Karpas-422 (cell line): ENCODE data around the gene PIK3R5. TPM values are rescaled to one million over a fixed set of nuclear protein-coding genes. Genes with fewer than 3 reads are reported as not detected.

Experiments
- DNase-seq: peaks from one replicate; pipeline ENCODE4 v3.0.0-alpha.2; 2015
- H2AFZ ChIP-seq: fragments of 200-600 bp; sonication (generic); 2 replicates; pipeline ENCODE4 v1.6.1; 2014; ENCODE audit warnings: antibody characterized with exemption, low read length, mixed read lengths
- H3K27ac ChIP-seq: fragments of 200-600 bp; sonication (generic); 2 replicates; pipeline ENCODE4 v1.5.1; 2014; ENCODE audit warnings: mild to moderate bottlenecking, low read length, moderate library complexity
- H3K27me3 ChIP-seq: fragments of 200-600 bp; sonication (generic); 2 replicates; pipeline ENCODE4 v1.6.1; 2014; ENCODE audit warnings: low read length, mixed read lengths
- H3K36me3 ChIP-seq: fragments of 200-600 bp; sonication (generic); 2 replicates; pipeline ENCODE4 v1.6.1; 2014; ENCODE audit warnings: low read length, mixed read lengths; ENCODE audit not compliant: insufficient read depth
- H3K4me1 ChIP-seq: fragments of 200-600 bp; sonication (generic); 2 replicates; pipeline ENCODE4 v1.6.1; 2014; ENCODE audit warnings: mild to moderate bottlenecking, low read length, mixed read lengths
- H3K4me2 ChIP-seq: fragments of 200-600 bp; sonication (generic); 2 replicates; pipeline ENCODE4 v1.6.1; 2014; ENCODE audit warnings: low read length, low read depth, mild to moderate bottlenecking; ENCODE audit not compliant: poor library complexity, severe bottlenecking
- H3K4me3 ChIP-seq: fragments of 200-600 bp; sonication (generic); 2 replicates; pipeline ENCODE4 v1.5.1; 2014; ENCODE audit warnings: mild to moderate bottlenecking, antibody characterized with exemption, low read length, mixed read lengths
- H3K79me2 ChIP-seq: fragments of 200-600 bp; sonication (generic); 2 replicates; pipeline ENCODE4 v1.6.1; 2014; ENCODE audit warnings: mild to moderate bottlenecking, low read length, mixed read lengths
- H3K9ac ChIP-seq: fragments of 200-600 bp; sonication (generic); 2 replicates; pipeline ENCODE4 v1.6.0; 2014; ENCODE audit warnings: low read length
- H3K9me2 ChIP-seq: fragments of 200-600 bp; sonication (generic), shearing (Covaris generic); replicated peaks from 2 replicates; pipeline ENCODE4 v1.6.0; 2014; ENCODE audit warnings: mild to moderate bottlenecking, low read length, moderate library complexity; ENCODE audit not compliant: insufficient read depth
- H3K9me3 ChIP-seq: fragments of 300-700, 200-600 bp; sonication (generic); 2 replicates; pipeline ENCODE4 v1.6.1; 2014; ENCODE audit warnings: low read length, mixed read lengths
- H4K20me1 ChIP-seq: fragments of 200-600 bp; sonication (generic); 2 replicates; pipeline ENCODE4 v1.6.1; 2014; ENCODE audit warnings: mild to moderate bottlenecking, antibody characterized with exemption, low read length, low read depth; ENCODE audit not compliant: insufficient read depth
- total RNA-seq: library from RNA; depleted of rRNA; stranded (reverse); fragments of >200 nt; shearing (Covaris generic); gene quantifications from 2 replicates; pipeline ENCODE4 v1.2.3, GENCODE V29; 2014; ENCODE audit warnings: low replicate concordance

Gene PIK3R5
- total RNA-seq, 1 experiment from 2014 or later = not detected

DNA sequence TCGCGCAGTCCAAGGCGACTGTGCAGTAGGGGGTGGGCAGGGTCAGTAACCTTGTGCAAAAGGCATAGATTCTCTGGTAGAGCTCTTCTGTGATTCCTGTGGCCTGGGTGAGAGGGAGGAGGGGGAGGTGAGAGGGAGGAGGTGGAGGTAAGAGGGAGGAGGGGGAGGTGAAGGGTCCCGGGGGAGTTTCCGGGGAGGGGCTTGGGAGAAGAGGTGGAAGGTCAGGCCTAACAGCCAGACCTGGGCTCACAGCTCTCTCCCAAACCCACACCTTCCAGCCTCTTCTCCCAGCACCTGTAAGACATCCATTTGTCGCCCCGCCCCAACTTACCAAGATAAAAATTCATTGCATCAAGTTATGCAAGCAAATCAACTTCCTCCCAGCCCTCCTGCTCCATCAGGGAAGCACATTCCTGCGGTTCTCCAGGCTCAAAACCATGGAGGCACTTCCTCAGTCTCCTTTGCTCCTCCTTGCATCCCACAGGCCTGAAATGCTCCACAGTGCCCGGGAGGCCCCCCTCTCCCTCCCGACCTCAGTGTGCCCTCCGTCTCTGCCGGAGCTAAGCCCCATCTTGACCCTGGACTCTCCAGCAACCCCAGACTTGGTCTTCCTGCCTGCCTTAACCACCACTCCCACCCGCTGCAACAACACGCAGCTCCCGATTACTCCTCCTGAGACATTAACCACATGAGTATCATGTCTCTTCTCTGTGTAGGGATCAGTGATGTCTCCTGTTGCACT lies 128.5 kb downstream of the PIK3R5 start:
- DNase-seq = no peak
- no peak overlapping the region for H2AFZ ChIP-seq
- no peaks in the 10 kb centered on the region for H3K9me2 ChIP-seq
- H3K9me3 ChIP-seq = no peaks in the 10 kb centered on the region
- H3K9ac ChIP-seq = no peak overlapping the region
- H3K4me1 ChIP-seq = no peaks in the 10 kb centered on the region
- H3K27me3 ChIP-seq = no peaks in the 10 kb centered on the region
- no peak overlapping the region for H3K27ac ChIP-seq
- no peaks in the 10 kb centered on the region for H4K20me1 ChIP-seq
- H3K4me3 ChIP-seq = no peak overlapping the region
- H3K36me3 ChIP-seq = no peaks in the 10 kb centered on the region
- H3K79me2 ChIP-seq = no peaks in the 10 kb centered on the region
- no peak overlapping the region for H3K4me2 ChIP-seq

- DNase-seq = no peak
- H3K27ac ChIP-seq = no peak overlapping the region
- H4K20me1 ChIP-seq = no peaks in the 10 kb centered on the region
- no peak overlapping the region for H3K4me3 ChIP-seq
- H3K9me2 ChIP-seq = no peaks in the 10 kb centered on the region
- H3K79me2 ChIP-seq = no peaks in the 10 kb centered on the region
- no peaks in the 10 kb centered on the region for H3K9me3 ChIP-seq
- H3K4me1 ChIP-seq = no peaks in the 10 kb centered on the region
- no peak overlapping the region for H2AFZ ChIP-seq
- H3K9ac ChIP-seq = no peak overlapping the region
- H3K36me3 ChIP-seq = no peaks in the 10 kb centered on the region
- H3K4me2 ChIP-seq = no peak overlapping the region
- H3K27me3 ChIP-seq = no peaks in the 10 kb centered on the region
Measured at GRCh38 chr17:8835631-8836364, 129.7 kb downstream of the PIK3R5 start.

DNA sequence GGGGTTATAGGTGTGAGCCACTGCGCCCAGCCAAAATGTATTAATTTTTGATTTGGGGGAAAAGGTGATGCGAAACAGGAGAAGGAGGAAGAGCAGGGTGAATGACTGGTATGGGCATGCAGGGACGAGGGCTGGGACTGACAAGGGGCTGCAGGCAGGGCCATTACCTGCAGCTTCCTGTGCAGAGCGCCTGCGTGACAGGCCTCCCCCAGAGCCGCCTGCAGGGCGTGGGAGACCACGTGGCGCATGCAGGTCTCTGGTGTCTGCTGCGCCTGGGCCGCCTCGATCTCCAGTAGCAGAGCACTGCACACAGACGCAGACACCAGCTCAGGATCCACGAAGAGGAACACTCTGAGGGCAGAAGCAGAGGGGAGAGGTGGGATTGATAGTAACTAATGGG lies 130.4 kb downstream of the PIK3R5 start:
- H3K36me3 ChIP-seq = no peaks in the 10 kb centered on the region
- no peaks in the 10 kb centered on the region for H3K27me3 ChIP-seq
- H3K27ac ChIP-seq = no peak overlapping the region
- H3K4me3 ChIP-seq = no peak overlapping the region
- H3K9me2 ChIP-seq = no peaks in the 10 kb centered on the region
- no peaks in the 10 kb centered on the region for H4K20me1 ChIP-seq
- H3K9ac ChIP-seq = no peak overlapping the region
- H3K4me2 ChIP-seq = no peak overlapping the region
- no peaks in the 10 kb centered on the region for H3K9me3 ChIP-seq
- no peak overlapping the region for H2AFZ ChIP-seq
- no peak for DNase-seq
- no peaks in the 10 kb centered on the region for H3K79me2 ChIP-seq
- H3K4me1 ChIP-seq = no peaks in the 10 kb centered on the region

- Histone ChIP-seq H3K4me2 (no peak overlapping the region), H3K9me2 (no peaks in the 10 kb centered on the region), H3K4me3 (no peak overlapping the region), H3K27me3 (no peaks in the 10 kb centered on the region), H3K36me3 (no peaks in the 10 kb centered on the region), H3K79me2 (no peaks in the 10 kb centered on the region), H3K9ac (no peak overlapping the region), H2AFZ (no peak overlapping the region), H3K4me1 (no peaks in the 10 kb centered on the region), H3K9me3 (no peaks in the 10 kb centered on the region), H4K20me1 (no peaks in the 10 kb centered on the region), H3K27ac (no peak overlapping the region)
- DNase-seq = peak; percentile 61
Measured at GRCh38 chr17:8832711-8833352, 132.7 kb downstream of the PIK3R5 start.

DNA sequence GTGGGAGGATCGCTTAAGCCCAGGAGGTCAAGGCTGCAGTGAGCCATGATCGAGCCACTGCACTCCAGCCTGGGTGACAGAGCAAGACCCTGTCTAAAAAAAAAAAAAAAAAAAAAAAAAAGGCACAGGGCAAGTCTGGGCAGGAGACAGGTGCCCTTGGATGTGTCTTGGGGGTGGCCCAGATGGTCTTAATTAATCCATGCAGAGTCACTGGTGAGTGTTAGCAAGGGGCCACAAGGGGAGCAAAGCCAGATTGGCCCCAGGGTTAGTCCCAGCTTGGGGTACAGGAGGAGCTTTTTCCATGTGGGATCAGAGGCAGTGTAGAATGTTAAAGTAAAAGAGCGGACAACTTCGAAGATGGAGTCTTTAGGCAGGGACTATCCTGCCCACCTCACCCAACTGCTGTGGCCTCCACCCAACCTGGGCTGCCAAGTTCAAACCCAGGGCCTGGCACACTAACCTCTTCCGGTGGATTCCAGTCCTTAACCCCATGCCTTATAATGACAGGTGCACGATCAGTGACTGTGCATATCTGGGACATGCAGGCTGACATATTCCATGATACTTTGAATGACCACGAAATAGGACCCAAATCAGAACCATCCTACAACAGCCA lies 134.2 kb downstream of the PIK3R5 start:
- Histone ChIP-seq H3K27me3 (no peaks in the 10 kb centered on the region), H3K9ac (no peak overlapping the region), H3K9me3 (no peaks in the 10 kb centered on the region), H3K4me2 (no peak overlapping the region), H3K4me1 (no peaks in the 10 kb centered on the region), H2AFZ (no peak overlapping the region), H4K20me1 (no peaks in the 10 kb centered on the region), H3K9me2 (no peaks in the 10 kb centered on the region), H3K4me3 (no peak overlapping the region), H3K79me2 (no peaks in the 10 kb centered on the region), H3K36me3 (no peaks in the 10 kb centered on the region), H3K27ac (no peak overlapping the region)
- no peak for DNase-seq

DNA sequence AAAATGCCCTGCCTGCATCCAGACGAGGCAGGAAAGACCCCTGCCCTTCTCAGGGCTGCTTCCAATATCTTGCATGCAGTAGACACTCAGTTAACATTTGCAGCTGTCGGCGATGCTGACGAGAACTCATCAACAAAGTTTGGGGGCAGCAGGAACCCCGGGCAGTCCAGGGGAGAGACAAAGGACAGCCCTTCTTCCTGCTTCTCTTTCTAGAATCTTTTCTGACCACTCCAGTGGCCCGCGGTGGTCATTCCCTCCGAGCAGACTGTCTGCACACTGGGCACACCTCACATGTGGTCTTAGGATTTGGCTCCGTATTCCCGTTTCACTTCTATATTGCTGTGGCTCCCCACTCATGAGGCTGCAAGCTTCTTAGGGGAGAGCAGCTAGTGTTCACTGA lies 135.4 kb downstream of the PIK3R5 start:
- Histone ChIP-seq H4K20me1 (no peaks in the 10 kb centered on the region), H3K9me2 (no peaks in the 10 kb centered on the region), H2AFZ (no peak overlapping the region), H3K4me1 (no peaks in the 10 kb centered on the region), H3K36me3 (no peaks in the 10 kb centered on the region), H3K4me3 (no peak overlapping the region), H3K79me2 (no peaks in the 10 kb centered on the region), H3K9ac (no peak overlapping the region), H3K27ac (no peak overlapping the region), H3K27me3 (no peaks in the 10 kb centered on the region), H3K9me3 (no peaks in the 10 kb centered on the region), H3K4me2 (no peak overlapping the region)
- no peak for DNase-seq

DNA sequence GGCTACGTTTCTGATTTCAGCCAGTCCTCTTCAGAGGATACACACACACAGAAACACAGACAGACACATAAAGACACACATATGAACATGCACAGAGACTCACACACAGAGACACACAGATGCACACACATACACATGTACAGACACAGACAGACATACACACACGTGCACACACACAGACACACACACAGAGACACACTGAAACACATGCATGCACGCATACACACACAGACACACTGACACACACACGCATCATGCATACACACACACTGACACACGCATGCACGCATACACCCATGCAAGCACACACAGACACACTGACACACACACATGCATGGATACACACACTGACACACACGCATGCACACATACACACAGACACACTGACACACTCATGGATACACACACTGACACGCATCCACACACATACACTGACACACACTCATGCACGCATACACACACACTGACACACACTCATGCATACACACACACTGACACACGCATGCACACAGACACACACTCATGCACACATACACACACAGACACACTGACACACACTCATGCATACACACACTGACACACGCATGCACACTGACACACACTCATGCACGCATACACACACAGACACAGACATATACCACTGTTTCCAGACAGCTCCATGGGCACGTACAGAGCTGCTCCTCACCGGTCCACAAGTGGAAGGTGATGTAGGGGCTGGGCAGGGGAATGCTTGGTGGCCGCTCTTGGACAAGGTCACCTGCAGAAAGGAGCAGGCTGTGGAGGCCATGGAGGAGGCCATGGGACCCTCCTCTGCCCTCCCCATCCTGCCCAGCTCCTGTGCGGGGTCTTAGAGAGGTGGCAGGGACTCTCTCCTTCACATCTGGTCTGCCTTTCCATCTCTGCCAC lies 136.2 kb downstream of the PIK3R5 start:
- H3K4me3 ChIP-seq = no peak overlapping the region
- no peak overlapping the region for H3K27ac ChIP-seq
- H2AFZ ChIP-seq = no peak overlapping the region
- H3K9ac ChIP-seq = no peak overlapping the region
- no peak overlapping the region for H3K4me2 ChIP-seq
- peaks cover 3% of the 10 kb centered on the region; the same call in 1 of the 2 replicates for H3K9me3 ChIP-seq
- no peaks in the 10 kb centered on the region for H3K4me1 ChIP-seq
- no peaks in the 10 kb centered on the region for H3K36me3 ChIP-seq
- DNase-seq = no peak
- no peaks in the 10 kb centered on the region for H4K20me1 ChIP-seq
- no peaks in the 10 kb centered on the region for H3K79me2 ChIP-seq
- no peaks in the 10 kb centered on the region for H3K9me2 ChIP-seq
- no peaks in the 10 kb centered on the region for H3K27me3 ChIP-seq
